Tibial nerve (tissue), 3 donors: ENCODE measurements around the gene CEBPA.

Experiments
- POLR2A ChIP-seq, 2 donors: fragments of 450-650 bp; IDR thresholded peaks; one replicate each; pipeline ENCODE4 v1.6.1; 2017; ENCODE audit warnings: antibody characterized with exemption in 2 of 2, mild to moderate bottlenecking in 2 of 2, moderate library complexity in 2 of 2
- TF ChIP-seq, protein P1 (sequence below), 5 experiments: fragments of 200-600 bp in 3 of 5; fragments of 450-650 bp in 2 of 5; sonication (generic) in 3 of 5; IDR thresholded peaks; one replicate each; pipeline ENCODE4 v1.5.1; 2016 to 2019; ENCODE audit warnings: antibody characterized with exemption in 5 of 5, mild to moderate bottlenecking in 3 of 5, moderate library complexity in 2 of 5

DNA sequence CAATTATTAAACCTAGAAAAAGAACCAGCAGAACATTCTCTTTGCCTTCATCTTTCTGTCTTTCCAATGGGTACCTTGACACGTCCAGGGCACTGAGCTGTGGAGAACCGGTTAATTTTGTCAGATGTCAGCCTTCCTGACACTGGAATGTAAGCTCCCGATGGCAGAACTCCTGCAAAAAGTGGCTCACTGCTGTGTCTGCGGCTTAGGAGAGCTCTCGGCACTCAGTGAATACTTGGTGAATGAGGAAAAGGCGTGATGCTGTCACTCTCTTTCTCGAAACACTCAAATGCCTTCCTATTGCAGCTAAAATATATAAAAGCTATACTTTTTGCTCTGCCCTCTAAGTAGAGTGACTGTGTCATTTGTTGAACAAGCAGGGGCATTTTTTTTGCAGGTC lies 17.6 kb downstream of the CEBPA start:
- TF ChIP-seq, protein P1, sequence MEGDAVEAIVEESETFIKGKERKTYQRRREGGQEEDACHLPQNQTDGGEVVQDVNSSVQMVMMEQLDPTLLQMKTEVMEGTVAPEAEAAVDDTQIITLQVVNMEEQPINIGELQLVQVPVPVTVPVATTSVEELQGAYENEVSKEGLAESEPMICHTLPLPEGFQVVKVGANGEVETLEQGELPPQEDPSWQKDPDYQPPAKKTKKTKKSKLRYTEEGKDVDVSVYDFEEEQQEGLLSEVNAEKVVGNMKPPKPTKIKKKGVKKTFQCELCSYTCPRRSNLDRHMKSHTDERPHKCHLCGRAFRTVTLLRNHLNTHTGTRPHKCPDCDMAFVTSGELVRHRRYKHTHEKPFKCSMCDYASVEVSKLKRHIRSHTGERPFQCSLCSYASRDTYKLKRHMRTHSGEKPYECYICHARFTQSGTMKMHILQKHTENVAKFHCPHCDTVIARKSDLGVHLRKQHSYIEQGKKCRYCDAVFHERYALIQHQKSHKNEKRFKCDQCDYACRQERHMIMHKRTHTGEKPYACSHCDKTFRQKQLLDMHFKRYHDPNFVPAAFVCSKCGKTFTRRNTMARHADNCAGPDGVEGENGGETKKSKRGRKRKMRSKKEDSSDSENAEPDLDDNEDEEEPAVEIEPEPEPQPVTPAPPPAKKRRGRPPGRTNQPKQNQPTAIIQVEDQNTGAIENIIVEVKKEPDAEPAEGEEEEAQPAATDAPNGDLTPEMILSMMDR (IDR thresholded peaks at IDR 0.05), result no peak
- no peak for TF ChIP-seq POLR2A (IDR thresholded peaks at IDR 0.05)
